ENCODE results near the gene PTGES2.
"Not testable (repeated sequence)": the region's sequence is repeated elsewhere in the genome, so short reads cannot be mapped to it uniquely, and the experiment has no call there.

Gene PTGES2

DNA sequence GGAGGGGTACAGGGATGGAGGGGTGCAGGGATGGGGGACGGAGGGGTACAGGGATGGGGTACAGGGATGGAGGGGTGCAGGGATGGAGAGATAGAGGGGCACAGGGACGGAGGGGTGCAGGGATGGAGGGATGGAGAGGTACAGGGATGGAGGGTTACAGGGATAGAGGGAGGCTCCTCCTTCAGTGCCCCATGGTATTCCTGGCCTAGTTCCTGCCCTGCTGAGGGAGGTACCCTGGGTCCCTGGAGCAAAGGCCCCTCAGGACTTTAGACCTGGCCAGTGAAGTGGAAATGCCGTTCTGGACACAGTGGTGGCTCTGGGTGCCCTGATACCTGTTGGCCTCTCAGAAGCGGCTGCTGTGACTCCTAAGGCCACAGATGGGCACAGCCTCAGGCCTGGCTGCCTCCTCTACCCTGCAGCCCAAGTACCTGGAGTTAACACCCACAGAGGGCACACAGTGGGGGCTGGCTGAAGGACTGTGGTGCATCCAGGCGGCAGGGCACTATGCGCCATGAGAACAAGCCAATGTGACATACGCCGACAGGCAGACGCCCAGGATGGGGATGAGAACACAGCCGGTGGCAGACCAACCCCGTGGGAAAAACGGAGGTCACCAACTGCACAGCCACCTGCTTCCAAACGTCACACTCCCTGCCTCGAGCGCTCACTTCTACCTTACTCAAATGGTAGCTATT lies 8.4 kb downstream of the PTGES2 start:
- DNase-seq (ENCODE audit: low read depth, low spot score) = no peak

- DNase-seq (ENCODE audit: low read depth, low spot score) = no peak
These were observed 9.1 kb downstream of the PTGES2 start for GRCh38 chr9:128118472-128118857.

GRCh38 chr9:128117613-128118471 lies 9.7 kb downstream of the PTGES2 start:
- DNase-seq (ENCODE audit: low read depth, low spot score) = no peak

GRCh38 chr9:128116104-128117083 lies 11.1 kb downstream of the PTGES2 start:
- no peak for DNase-seq (ENCODE audit: low read depth, low spot score)

- no peak for DNase-seq (ENCODE audit: low read depth, low spot score)
These were observed 12.1 kb downstream of the PTGES2 start for GRCh38 chr9:128115187-128116103.

- DNase-seq (ENCODE audit: low read depth, low spot score) = no peak
These were observed 13.0 kb downstream of the PTGES2 start for GRCh38 chr9:128114326-128115186.

- DNase-seq (ENCODE audit: low read depth, low spot score) = no peak
These were observed 13.8 kb downstream of the PTGES2 start for GRCh38 chr9:128113526-128114325.

DNA sequence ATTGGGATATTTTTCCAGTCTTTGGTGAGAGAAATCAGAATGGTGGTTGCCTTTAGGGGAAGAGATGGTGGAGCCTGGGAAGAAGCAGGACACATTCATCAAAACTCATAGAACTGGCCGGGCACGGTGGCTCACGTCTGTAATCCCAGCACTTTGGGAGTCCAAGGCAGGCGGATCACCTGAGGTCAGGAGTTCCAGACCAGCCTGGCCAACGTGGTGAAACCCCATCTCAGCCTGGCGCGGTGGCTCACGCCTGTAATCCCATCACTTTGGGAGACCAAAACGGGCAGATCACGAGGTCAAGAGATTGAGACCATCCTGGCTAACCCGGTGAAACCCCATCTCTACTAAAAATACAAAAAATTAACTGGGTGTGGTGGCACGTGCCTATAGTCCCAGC lies 15.8 kb downstream of the PTGES2 start:
- DNase-seq (ENCODE audit: low read depth, low spot score) = not testable (repeated sequence)

DNA sequence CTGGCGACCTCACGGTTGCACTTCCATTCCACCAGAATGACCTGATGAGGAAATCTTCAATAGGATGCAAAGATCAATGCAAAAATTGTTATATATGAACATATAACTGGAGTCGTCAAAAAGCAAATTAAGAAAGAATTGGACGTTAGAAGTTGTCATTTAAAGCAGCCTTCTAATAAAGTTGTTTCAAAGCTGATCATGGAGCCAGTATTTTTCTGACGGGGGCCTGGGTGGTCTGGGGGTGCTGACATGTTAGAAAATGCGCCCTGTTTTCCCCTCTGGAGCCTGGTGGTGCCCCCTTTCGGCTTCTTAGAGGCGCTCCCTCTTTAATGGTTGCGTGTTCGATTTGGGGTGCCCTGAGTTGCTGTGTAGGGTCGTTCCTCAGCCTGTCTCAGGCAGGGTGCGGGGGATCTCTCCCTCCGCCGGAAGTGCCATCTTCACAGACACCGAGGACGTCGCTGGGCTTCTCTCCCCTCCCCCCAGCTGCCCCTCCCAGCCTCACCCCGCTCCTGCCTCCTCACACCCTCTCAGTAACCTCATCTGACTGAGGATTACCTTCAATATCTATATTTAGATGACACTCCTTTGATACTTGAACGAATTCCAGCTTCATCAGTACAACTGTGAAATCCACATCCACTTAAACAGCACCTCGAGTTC lies 18.3 kb downstream of the PTGES2 start:
- no peak for DNase-seq (ENCODE audit: low read depth, low spot score)

DNA sequence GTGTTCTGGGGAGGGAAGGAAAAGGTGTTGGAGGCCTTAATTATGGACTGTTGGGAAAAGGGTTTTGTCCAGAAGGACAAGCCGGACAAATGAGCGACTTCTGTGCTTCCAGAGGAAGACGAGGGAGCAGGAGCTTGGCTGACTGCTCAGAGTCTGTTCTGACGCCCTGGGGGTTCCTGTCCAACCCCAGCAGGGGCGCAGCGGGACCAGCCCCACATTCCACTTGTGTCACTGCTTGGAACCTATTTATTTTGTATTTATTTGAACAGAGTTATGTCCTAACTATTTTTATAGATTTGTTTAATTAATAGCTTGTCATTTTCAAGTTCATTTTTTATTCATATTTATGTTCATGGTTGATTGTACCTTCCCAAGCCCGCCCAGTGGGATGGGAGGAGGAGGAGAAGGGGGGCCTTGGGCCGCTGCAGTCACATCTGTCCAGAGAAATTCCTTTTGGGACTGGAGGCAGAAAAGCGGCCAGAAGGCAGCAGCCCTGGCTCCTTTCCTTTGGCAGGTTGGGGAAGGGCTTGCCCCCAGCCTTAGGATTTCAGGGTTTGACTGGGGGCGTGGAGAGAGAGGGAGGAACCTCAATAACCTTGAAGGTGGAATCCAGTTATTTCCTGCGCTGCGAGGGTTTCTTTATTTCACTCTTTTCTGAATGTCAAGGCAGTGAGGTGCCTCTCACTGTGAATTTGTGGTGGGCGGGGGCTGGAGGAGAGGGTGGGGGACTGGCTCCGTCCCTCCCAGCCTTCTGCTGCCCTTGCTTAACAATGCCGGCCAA lies 19.1 kb downstream of the PTGES2 start:
- DNase-seq (ENCODE audit: low read depth, low spot score) = no peak

- DNase-seq (ENCODE audit: low read depth, low spot score) = no peak
These were observed 19.9 kb downstream of the PTGES2 start for GRCh38 chr9:128107468-128108268.

DNA sequence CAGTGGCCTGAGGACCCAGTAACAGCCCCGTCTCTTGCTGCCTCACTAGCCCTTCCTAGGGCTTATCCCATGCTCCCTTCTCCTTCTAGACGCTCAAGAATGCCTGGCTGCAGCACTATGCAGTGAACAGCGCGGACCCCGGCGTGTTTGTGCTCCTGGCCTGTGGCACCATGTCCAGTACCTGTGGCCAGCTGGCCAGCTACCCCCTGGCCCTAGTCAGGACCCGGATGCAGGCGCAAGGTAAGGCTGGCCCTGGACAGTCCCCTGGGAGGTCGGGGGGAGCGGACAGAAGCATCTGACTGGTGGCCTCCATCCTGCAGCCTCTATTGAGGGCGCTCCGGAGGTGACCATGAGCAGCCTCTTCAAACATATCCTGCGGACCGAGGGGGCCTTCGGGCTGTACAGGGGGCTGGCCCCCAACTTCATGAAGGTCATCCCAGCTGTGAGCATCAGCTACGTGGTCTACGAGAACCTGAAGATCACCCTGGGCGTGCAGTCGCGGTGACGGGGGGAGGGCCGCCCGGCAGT lies 20.5 kb downstream of the PTGES2 start:
- no peak for DNase-seq (ENCODE audit: low read depth, low spot score)

DNA sequence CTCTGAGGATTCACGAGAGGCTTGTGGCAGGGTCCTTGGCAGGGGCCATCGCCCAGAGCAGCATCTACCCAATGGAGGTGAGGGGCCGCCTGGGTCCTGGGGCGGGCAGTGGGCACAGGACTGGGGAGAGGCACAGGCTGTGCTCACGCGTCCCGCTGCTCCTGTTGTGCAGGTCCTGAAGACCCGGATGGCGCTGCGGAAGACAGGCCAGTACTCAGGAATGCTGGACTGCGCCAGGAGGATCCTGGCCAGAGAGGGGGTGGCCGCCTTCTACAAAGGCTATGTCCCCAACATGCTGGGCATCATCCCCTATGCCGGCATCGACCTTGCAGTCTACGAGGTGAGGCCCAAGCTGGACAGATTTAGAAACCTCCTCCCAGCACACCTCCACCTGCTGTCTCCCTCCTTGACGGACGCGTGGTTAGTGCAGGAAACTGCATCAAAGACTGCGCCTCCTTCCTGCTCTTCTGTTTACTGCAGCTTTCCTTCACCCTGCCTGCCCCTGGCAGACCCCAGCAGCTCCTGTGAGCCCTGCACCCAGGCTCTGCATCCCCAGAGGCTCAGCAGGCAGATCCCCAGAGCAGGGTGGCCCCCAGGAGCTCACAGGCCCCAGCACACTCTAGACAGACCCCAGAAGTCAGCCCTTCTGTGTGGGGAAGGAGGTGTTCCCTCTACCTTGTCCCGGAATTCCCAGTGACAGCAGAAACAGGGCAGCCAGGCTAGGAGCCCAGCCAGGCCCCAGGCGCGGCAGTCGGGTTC lies 21.2 kb downstream of the PTGES2 start:
- DNase-seq (ENCODE audit: low read depth, low spot score) = no peak

- no peak for DNase-seq (ENCODE audit: low read depth, low spot score)
These were observed 21.9 kb downstream of the PTGES2 start for GRCh38 chr9:128105538-128106175.

DNA sequence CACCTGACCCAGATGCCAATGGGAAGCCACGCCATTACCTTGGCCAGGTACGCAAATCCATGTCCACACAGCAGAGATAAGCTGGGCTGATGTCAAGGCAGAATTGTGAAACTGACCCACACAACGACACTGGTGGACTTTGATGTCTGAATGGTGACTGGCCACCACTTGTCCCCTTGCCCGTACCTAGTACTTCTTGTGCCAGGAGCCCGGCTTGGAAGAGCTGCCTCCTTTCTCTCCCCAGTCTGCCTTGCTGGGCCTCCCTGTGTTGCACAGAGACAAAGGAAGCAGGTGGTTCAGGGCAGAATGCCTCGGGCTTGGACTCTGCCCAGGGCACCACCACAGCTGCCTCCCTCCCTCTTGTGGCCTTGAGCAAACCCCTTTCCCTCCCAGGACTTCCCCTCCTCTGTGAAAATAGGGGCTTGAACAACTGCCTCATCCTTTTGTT lies 23.3 kb downstream of the PTGES2 start:
- no peak for DNase-seq (ENCODE audit: low read depth, low spot score)
